ENCODE measurements around the gene HMX1. TPM values are rescaled to one million over a fixed set of nuclear protein-coding genes. Genes with fewer than 3 reads are reported as not detected.

The HMX1 gene
- total RNA-seq, 2 donors from 2014 or later: not detected

GRCh38 chr4:8817096-8817812 lies 54.4 kb downstream of the HMX1 start:
- TF ChIP-seq CTCF (IDR thresholded peaks at IDR 0.05): no peak
- no peaks in the 10 kb centered on the region for H3K27me3 ChIP-seq
- intact Hi-C loops (cut with DNase I): no loop called here
- no peak overlapping the region for H3K9ac ChIP-seq (ENCODE audit: low read depth in 2 of 2, low read length in 2 of 2)
- H3K4me3 ChIP-seq: no peak overlapping the region
- no peak overlapping the region for H3K27ac ChIP-seq
- no peaks in the 10 kb centered on the region for H3K9me3 ChIP-seq
- DNase-seq: no peak
- no peaks in the 10 kb centered on the region for H3K4me1 ChIP-seq
- H3K36me3 ChIP-seq: no peaks in the 10 kb centered on the region

All from colonic mucosa (tissue), 4 donors.